NCI-H2107 treated with DMSO at 0.1 percent for 48 hours (cell line): ENCODE data around the gene DAB1.

Experiments used
- DNase-seq: peaks from one replicate; lab custom pipeline; 2025; ENCODE audit not compliant: unreplicated experiment; lab: John Stamatoyannopoulos, UW

DAB1 gene

GRCh38 chr1:56993475-56993874, 430.4 kb downstream of the DAB1 start:
- DNase-seq, result no peak

DNA sequence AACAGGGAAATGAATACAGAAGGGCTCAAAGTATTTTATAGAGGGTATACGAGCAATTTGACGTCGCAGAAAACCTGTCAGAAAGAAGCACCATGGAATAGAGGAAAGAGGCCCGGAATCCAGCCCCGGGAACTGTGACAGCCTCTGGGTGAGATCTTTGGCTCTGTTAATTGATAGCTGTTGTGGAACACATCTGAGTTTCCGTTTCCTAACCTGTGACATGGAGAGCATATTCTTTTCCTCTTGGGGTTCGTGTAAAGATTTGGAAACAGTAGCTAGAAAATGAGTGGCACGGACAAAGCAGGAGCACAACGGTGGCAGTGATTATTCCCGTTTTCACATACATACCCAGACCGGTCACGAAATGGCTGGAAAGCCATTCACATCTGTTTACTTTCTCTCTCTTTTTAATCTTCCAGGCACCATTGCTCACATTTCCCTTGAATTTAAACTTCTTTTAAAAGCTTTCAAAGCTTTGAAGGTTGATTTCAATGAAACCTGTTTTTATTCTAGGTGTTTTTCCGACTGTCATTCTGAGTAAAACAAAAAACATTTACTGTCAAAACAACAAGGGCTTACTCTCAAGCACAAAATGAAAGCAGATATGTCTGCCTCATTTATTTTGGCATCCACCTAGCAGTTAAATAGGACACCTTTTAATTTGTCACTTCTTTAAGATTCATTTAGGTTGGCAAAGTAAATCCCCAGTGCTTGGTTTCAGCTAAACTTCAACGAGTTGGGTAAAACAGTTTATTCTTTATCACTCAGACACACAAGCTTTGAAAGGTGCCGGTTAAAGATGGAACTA, 431.3 kb downstream of the DAB1 start:
- no peak for DNase-seq

DNA sequence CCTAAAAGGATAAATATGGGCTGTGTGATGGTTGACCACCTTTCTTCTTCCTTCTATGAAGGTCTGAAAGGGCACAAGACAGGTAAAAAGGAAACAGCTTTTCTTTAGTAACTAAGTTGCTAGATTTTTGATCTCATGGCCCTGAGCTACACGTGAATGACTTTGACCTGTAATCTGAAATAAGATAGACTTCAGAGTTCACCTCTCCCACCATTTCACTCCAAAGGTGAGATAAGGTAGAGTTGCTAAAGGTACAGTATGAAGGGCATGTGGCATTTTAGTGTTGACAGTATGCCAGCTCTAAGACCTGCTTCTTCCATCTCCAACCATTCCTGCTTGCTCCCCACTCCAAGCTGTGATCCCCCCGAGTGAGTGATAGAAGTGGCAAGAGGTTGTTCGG, 432.3 kb downstream of the DAB1 start:
- no peak for DNase-seq

DNA sequence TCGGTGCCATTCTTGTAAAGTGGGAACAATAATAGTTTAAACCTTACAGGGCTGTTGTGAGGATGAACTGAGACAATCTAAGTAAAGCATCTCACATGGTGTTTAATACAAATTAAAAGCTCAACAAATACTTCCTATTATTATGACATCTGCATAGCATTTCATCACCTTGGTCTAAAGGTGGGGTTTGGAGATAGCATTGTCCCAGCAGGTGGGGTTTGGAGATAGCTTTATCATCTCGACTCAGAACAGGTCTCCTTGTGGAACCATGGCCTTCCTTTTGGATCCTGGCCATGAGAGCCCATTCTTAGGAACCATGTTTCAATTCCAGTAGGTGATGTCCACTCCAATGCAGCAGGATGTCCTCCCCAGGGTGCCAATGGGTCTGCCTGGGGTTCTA, 437.5 kb downstream of the DAB1 start:
- DNase-seq, result no peak

DNA sequence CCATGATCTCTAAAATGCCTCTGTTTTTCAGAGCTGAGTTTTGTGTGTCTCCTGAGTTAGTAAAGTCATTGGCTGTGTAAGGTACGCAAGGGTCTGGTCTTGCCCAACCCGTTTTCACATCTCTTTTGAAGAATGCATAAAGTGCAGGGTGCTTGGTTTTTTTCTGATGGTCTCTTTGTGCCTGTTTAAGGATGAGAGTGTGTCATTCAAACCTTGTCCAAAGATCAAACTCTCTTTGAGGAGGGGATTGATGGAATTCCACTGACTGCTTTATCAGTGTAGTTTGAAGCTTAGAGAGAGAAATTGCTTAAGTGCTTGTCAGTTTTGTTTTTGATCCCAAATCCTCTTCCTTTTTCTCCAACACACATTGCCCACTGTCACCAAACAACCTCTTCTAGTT, 438.0 kb downstream of the DAB1 start:
- DNase-seq, result no peak

DNA sequence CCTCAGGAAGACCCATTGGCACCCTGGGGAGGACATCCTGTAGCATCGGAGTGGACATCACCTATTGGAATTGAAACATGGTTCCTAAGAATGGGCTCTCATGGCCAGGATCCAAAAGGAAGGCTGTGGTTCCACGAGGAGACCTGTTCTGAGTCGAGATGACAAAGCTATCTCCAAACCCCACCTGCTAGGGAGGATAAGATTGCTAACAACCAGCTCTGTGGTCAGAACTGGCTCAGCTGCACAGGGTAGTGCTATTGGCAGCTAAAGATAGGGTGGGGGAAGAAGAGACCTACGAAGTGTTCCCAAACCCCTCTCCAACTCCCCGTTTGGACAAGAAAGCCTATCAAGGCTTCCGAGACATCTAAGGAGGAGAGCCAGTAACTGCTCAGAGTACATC, 440.4 kb downstream of the DAB1 start:
- DNase-seq, result no peak

DNA sequence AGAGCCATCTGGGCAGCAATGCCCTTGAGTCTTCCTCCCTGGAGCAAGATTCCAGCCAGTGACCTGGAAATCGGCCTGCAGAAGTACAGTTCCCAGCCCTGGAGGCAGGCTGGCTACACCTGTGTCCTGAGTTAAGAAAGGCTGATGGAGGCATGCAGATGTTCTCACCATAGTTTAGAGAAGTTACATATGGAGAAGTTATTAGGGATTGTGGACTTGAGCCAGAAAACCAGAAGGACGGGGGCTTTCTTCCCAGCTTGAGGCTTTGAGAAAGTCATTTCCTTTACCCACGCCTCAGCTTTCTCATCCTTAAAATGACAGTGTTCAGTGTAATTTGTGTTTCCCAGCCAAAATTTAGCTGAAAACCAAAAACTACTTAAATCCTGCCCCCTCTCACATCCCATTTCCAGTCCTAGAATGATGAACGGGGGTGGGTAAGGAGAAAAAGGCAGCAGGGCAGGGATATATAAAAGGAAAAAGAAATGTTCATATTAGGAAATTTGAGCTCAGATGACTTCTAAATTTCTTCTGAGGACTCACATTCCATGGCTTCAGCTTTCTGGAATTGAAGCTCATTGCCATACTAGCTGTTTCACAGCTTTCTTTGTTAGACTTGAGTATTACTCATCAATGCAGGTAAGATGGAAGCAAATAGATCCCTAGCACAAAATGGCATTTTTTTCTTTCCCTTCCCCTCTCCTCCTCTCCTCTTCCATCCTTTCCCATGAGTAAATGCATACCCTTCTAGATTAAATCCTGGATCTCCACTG, 443.7 kb downstream of the DAB1 start:
- no peak for DNase-seq

GRCh38 chr1:56978819-56979218, 445.0 kb downstream of the DAB1 start:
- DNase-seq, result no peak

- DNase-seq, result no peak
Observed at GRCh38 chr1:56977910-56978309, 445.9 kb downstream of the DAB1 start.

DNA sequence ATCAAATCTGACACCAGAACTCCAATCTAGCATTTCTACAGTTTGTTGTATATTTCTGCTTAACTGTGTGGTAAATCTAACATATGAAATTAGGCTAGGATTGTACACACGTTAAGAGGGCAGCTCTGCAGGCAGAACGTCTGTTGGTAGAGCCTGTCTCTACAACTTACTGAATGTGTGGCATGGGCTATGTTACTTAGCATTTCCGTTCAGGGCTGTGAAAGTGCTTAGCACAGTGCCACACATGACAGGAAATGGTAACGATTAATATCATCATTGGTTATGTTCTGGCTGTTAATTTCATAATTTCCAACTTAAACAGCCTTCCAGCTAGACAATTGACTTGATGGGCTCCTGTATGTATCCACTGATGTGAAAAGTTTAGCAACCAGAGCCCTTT, 448.4 kb downstream of the DAB1 start:
- no peak for DNase-seq

GRCh38 chr1:56973923-56974742, 449.7 kb downstream of the DAB1 start:
- DNase-seq, result no peak

DNA sequence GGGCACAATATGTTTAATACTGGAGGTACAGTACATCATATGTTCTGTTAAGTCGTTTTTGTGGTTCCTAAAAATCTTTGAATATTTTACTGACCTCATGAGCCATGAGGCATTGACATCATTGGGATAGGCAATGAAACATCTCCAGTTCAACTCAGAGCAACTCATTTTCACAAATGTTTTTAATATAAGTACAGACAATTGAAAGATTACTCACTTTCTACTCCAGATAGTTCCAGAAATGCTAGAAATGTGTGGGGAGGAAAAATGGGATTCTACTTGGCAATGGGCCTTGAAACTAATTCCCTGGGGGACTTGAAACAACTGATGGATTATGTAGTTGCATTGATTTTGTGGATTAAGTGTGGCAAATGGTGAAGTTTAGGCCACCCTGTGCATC, 450.9 kb downstream of the DAB1 start:
- no peak for DNase-seq

DNA sequence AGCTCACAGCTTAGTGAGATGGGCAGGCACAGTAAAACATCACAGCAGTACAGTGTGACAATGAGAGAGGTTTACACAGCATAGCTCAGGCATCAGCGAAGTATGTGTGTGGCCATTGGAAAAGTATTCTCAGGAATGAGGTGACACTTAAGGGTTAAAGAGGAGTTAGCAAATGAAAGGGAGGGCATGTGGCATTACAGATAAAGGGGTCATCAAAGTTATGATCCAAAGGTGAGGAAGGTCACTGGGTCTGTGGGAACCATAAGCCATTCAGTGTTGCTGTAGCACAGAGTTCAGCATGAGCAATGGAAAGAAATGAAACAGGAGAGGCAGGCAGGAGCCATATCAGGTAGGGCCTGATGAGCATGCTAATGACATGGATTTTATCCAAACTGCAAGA, 453.6 kb downstream of the DAB1 start:
- DNase-seq, result no peak

DNA sequence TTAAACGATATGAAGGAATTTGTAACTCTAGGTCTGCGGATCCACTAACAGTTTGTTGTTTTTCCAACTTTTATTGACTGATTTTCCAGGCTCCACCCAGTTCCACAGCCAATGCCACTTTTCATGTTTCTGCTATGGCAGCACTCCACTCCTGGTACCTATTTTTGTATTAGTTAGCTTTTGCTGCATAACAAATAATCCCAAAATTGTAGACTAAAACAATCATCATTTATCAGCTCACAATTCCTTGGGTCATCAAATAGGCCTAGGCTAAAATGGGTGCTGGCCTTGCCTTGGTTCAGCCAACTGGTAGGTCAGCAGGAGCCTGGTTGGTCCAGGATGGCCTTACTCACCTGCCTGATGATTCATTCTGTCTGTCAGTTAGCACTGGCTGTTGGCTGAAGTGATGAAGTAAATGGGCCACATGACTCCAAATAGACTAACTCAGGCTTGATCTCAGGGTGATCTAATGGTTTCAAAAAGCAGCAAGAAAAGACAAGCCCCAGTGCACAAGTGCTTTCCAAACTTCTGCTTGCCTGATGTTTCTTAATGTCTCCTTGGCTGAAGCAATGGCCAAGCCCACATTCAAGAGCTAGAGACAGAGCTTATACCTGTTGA, 454.9 kb downstream of the DAB1 start:
- DNase-seq, result no peak

- DNase-seq, result no peak
Observed at GRCh38 chr1:56967900-56968832, 455.7 kb downstream of the DAB1 start.

DNA sequence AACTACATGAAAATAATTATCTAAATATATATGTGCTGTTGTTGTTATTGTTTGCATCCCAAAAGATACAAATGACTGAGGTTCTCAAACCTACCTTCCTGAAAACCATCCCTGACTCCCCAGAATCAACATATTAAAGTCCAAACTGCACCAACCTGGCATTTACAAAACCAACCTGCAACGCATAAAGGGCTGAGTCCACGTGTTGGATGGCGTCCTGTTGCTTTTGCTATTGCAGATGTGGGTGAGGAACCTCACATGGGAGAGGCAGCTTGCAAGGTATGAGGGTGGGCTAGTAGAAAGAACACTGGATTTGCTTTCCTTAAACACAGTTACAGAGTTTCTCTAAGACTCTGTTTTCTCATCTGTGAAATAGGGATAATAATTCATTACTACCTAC, 456.5 kb downstream of the DAB1 start:
- DNase-seq, result no peak

DNA sequence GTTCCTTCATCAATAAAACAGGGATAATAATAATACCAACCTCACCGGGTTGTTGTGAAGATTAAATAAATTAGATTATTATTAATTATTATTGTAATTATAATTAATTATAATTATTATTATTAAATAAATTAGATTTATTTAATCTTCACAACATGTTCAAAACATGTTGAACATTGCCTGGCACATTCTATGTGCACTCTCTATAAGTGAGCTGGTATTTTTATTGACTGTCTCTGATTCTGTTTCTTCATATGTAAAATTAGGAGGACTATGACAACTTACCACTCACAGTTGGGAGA, 457.2 kb downstream of the DAB1 start:
- no peak for DNase-seq

GRCh38 chr1:56965916-56966697, 457.8 kb downstream of the DAB1 start, which contains the start of gene C8B:
TSS of gene C8B (minus strand) at chr1:56966015. CDS start at chr1:56965948, 67 bp downstream.
- DNase-seq, result no peak

DNA sequence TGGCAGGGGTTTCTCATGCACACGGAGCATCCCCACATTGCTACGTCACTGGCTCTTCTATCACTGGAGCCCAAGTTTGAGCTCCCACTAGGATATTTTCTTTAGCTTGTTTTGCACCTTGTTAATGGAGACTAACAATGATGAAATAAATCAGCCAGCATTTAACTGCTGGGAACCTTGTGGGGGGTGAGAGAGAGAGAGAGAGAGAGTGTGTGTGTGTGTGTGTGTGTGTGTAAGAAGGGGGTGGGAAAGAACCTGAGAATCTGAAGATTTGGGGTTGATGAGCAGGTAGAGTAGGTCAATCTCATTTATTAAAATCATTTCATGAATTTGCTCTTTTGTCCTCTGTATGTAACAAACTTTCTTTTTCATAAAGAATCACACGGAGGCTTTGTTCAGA, 458.7 kb downstream of the DAB1 start:
- no peak for DNase-seq
